ENCODE measurements around the gene NRG3.

The NRG3 gene

DNA sequence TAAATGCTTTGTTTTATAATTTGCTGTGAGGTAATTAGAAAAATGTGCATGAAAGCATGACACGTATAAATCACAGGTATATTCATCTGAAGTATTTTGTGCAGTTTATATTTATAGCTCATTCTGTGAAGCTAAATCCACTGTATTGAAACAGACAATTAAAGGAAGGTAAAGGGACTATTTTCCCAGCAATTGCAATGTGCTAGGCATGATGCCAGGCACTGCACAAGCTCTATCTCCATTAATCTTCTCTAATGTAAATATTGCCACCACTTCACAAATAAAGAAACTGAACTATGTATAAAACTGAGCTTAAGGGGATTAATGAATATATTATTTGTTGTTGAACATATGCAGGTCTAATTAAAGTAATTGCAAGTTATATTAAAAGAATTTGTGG is 1012.5 kb downstream of the NRG3 start (continued):
- TF ChIP-seq, protein P1, sequence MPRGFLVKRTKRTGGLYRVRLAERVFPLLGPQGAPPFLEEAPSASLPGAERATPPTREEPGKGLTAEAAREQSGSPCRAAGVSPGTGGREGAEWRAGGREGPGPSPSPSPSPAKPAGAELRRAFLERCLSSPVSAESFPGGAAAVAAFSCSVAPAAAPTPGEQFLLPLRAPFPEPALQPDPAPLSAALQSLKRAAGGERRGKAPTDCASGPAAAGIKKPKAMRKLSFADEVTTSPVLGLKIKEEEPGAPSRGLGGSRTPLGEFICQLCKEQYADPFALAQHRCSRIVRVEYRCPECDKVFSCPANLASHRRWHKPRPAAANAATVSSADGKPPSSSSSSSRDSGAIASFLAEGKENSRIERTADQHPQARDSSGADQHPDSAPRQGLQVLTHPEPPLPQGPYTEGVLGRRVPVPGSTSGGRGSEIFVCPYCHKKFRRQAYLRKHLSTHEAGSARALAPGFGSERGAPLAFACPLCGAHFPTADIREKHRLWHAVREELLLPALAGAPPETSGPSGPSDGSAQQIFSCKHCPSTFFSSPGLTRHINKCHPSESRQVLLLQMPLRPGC (tag by site-specific recombination; IDR thresholded peaks at IDR 0.05) = no peak
- TF ChIP-seq ZNF169 (tag by site-specific recombination; IDR thresholded peaks at IDR 0.05) = no peak
- no peak for TF ChIP-seq GLIS2 (tag by site-specific recombination; IDR thresholded peaks at IDR 0.05)
- no peak for TF ChIP-seq ZNF544 (tag by site-specific recombination; IDR thresholded peaks at IDR 0.05)
- TF ChIP-seq, protein P2, sequence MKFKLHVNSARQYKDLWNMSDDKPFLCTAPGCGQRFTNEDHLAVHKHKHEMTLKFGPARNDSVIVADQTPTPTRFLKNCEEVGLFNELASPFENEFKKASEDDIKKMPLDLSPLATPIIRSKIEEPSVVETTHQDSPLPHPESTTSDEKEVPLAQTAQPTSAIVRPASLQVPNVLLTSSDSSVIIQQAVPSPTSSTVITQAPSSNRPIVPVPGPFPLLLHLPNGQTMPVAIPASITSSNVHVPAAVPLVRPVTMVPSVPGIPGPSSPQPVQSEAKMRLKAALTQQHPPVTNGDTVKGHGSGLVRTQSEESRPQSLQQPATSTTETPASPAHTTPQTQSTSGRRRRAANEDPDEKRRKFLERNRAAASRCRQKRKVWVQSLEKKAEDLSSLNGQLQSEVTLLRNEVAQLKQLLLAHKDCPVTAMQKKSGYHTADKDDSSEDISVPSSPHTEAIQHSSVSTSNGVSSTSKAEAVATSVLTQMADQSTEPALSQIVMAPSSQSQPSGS (tag by site-specific recombination; IDR thresholded peaks at IDR 0.05; ENCODE audit: low read depth) = no peak
- TF ChIP-seq ZIC2 (tag by site-specific recombination; IDR thresholded peaks at IDR 0.05) = no peak
- TF ChIP-seq, protein P3, sequence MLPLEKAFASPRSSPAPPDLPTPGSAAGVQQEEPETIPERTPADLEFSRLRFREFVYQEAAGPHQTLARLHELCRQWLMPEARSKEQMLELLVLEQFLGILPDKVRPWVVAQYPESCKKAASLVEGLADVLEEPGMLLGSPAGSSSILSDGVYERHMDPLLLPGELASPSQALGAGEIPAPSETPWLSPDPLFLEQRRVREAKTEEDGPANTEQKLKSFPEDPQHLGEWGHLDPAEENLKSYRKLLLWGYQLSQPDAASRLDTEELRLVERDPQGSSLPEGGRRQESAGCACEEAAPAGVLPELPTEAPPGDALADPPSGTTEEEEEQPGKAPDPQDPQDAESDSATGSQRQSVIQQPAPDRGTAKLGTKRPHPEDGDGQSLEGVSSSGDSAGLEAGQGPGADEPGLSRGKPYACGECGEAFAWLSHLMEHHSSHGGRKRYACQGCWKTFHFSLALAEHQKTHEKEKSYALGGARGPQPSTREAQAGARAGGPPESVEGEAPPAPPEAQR (tag by site-specific recombination; IDR thresholded peaks at IDR 0.05) = no peak
- TF ChIP-seq ZBTB48 (tag by site-specific recombination; IDR thresholded peaks at IDR 0.05) = no peak

DNA sequence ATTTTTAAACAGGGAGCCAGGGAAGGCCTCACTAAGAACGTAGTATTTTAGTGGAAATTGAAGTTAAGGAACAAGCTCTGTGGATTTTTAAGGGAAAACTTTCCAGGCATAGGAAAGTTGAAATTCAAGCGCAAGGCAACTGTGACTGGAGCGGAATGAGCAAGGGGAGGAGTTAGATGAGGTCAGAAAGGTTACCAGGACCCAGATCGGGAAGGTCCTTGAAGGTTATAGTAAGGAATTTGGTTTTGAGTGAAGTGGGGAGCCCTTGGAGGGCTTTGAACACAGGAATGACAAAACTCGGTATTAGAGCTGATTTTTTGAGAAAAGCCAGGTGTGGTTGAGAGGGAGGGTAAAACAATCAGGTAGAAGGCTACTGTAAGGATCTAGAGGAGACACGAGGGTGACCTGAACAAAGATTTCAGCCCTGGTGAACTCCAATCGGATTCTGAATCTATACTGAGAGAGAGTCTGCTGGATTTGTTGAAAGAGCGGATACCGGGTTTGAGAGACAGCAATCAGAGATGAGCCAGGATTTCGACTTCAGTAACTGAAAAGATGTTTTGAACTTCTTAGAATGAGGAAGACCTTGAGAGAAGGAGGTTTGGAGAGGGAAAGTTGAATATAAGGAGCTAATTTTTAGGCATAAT is 1013.9 kb downstream of the NRG3 start:
- POLR2A ChIA-PET = no interaction called here

More for the DNA sequence above, 1013.9 kb downstream of the NRG3 start:
- Histone ChIP-seq H3K9me3 (ENCODE audit: control insufficient read depth, insufficient read depth, low read depth, low read length) (no peaks in the 10 kb centered on the region; the same call in 1 of the 2 replicates), H3K36me3 (ENCODE audit: control insufficient read depth in 2 of 2, insufficient read depth in 1 of 2, low read length in 2 of 2) (no peaks in the 10 kb centered on the region), H3K27ac (ENCODE audit: extremely low read depth, low read depth, low read length) (no peak overlapping the region), H3K4me3 (ENCODE audit: low read depth, low read length) (no peak overlapping the region), H3K4me1 (ENCODE audit: control insufficient read depth, insufficient read depth, low read length) (no peaks in the 10 kb centered on the region)
- no peak for TF ChIP-seq ZNF175 (tag by site-specific recombination; IDR thresholded peaks at IDR 0.05)
- TF ChIP-seq ZNF366 (tag by site-specific recombination; conservative IDR thresholded peaks at IDR 0.05) = no peak
- TF ChIP-seq, protein P4, sequence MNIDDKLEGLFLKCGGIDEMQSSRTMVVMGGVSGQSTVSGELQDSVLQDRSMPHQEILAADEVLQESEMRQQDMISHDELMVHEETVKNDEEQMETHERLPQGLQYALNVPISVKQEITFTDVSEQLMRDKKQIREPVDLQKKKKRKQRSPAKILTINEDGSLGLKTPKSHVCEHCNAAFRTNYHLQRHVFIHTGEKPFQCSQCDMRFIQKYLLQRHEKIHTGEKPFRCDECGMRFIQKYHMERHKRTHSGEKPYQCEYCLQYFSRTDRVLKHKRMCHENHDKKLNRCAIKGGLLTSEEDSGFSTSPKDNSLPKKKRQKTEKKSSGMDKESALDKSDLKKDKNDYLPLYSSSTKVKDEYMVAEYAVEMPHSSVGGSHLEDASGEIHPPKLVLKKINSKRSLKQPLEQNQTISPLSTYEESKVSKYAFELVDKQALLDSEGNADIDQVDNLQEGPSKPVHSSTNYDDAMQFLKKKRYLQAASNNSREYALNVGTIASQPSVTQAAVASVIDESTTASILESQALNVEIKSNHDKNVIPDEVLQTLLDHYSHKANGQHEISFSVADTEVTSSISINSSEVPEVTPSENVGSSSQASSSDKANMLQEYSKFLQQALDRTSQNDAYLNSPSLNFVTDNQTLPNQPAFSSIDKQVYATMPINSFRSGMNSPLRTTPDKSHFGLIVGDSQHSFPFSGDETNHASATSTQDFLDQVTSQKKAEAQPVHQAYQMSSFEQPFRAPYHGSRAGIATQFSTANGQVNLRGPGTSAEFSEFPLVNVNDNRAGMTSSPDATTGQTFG (tag by site-specific recombination; IDR thresholded peaks at IDR 0.05; ENCODE audit: borderline replicate concordance) = no peak
- TF ChIP-seq ZNF223 (tag by site-specific recombination; IDR thresholded peaks at IDR 0.05) = no peak
- no peak for TF ChIP-seq HOXA7 (CRISPR knock-in tag; IDR thresholded peaks at IDR 0.05; ENCODE audit: borderline replicate concordance)
- TF ChIP-seq ZSCAN16 (tag by site-specific recombination; IDR thresholded peaks at IDR 0.05) = no peak
- no peak for TF ChIP-seq SETDB1 (IDR thresholded peaks at IDR 0.05; ENCODE audit: insufficient read length, low read length)
- TF ChIP-seq, protein P5, sequence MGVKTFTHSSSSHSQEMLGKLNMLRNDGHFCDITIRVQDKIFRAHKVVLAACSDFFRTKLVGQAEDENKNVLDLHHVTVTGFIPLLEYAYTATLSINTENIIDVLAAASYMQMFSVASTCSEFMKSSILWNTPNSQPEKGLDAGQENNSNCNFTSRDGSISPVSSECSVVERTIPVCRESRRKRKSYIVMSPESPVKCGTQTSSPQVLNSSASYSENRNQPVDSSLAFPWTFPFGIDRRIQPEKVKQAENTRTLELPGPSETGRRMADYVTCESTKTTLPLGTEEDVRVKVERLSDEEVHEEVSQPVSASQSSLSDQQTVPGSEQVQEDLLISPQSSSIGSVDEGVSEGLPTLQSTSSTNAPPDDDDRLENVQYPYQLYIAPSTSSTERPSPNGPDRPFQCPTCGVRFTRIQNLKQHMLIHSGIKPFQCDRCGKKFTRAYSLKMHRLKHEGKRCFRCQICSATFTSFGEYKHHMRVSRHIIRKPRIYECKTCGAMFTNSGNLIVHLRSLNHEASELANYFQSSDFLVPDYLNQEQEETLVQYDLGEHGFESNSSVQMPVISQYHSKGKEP (tag by site-specific recombination; IDR thresholded peaks at IDR 0.05) = no peak
- no peak for TF ChIP-seq ZNF114 (tag by site-specific recombination; IDR thresholded peaks at IDR 0.05)
- TF ChIP-seq ZNF292 (tag by site-specific recombination; IDR thresholded peaks at IDR 0.05; ENCODE audit: borderline replicate concordance, low read depth) = no peak
- CTCF ChIA-PET = no interaction called here

Measured in HEK293 (cell line).